NT2/D1 (cell line): ENCODE results near the gene COL5A2.

Experiments used
- DNase-seq: peaks from one replicate; pipeline ENCODE4 v3.0.0-alpha.2; 2011; ENCODE audit warnings: low read depth, low spot score
- H3K27me3 ChIP-seq: 2 replicates; pipeline ENCODE4 v1.6.0; 2011; ENCODE audit warnings: mild to moderate bottlenecking; ENCODE audit not compliant: insufficient read length, insufficient read depth
- H3K36me3 ChIP-seq: 2 replicates; pipeline ENCODE4 v1.6.1; 2011; ENCODE audit warnings: mild to moderate bottlenecking, low read length, mixed read lengths; ENCODE audit not compliant: insufficient read depth, insufficient read length
- H3K4me1 ChIP-seq: 2 replicates; pipeline ENCODE4 v1.5.1; 2011; ENCODE audit not compliant: insufficient read depth, insufficient read length
- H3K4me3 ChIP-seq: 2 replicates; pipeline ENCODE4 v1.5.1; 2011; ENCODE audit warnings: low read depth; ENCODE audit not compliant: insufficient read length
- H3K9ac ChIP-seq: 2 replicates; pipeline ENCODE4 v1.6.0; 2011; ENCODE audit warnings: low read depth; ENCODE audit not compliant: insufficient read length
- H3K9me3 ChIP-seq: 2 replicates; pipeline ENCODE4 v1.5.1; 2011; ENCODE audit warnings: mild to moderate bottlenecking, low read length; ENCODE audit not compliant: insufficient read depth
- SUZ12 ChIP-seq: IDR thresholded peaks from 2 replicates; pipeline ENCODE4 v1.6.1; 2011; ENCODE audit not compliant: insufficient read length, insufficient read depth; ENCODE audit errors: extremely low read depth
- YY1 ChIP-seq: IDR thresholded peaks from 2 replicates; pipeline ENCODE4 v1.6.1; 2011; ENCODE audit not compliant: insufficient read length, insufficient read depth
- ZNF274 ChIP-seq: IDR thresholded peaks from 2 replicates; pipeline ENCODE4 v1.6.1; 2011; ENCODE audit warnings: mild to moderate bottlenecking, low read depth, low read length

COL5A2 gene

DNA sequence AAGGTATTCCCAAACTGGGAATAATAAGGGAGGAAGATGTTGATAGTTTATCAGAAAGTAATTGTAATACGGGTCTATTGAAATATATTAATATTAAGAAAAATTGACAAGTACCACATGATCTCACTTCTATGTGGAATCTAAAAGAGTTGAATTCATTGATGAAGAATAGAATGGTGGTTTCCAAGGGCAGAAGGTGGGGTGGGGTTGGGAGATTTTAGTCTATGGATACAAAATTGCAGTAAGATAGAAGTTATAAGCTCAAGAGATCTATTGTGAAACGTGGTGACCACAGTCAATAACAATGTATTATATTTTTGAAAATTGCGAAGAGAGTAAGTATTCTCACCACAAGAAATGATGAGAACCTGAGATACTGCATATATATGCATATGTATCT, 166.5 kb downstream of the COL5A2 start:
- DNase-seq = no peak
- no peaks in the 10 kb centered on the region for H3K36me3 ChIP-seq
- H3K27me3 ChIP-seq = no peaks in the 10 kb centered on the region
- no peaks in the 10 kb centered on the region for H3K4me1 ChIP-seq
- no peak overlapping the region for H3K4me3 ChIP-seq
- H3K9ac ChIP-seq = no peak overlapping the region
- no peak for TF ChIP-seq SUZ12
- TF ChIP-seq YY1 = no peak
- TF ChIP-seq ZNF274 = no peak
- H3K9me3 ChIP-seq = no peaks in the 10 kb centered on the region

DNA sequence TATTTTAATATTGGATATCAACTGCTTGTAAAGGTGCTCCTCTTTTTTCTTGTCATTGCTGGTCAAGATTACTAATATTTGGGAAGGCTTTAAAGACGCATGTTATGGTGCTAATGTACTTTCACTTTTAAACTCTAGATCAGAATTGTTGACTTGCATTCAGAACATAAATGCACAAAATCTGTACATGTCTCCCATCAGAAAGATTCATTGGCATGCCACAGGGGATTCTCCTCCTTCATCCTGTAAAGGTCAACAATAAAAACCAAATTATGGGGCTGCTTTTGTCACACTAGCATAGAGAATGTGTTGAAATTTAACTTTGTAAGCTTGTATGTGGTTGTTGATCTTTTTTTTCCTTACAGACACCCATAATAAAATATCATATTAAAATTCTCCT, 167.2 kb downstream of the COL5A2 start:
- Histone ChIP-seq H3K4me1 (no peaks in the 10 kb centered on the region), H3K4me3 (no peak overlapping the region), H3K9me3 (no peaks in the 10 kb centered on the region), H3K9ac (no peak overlapping the region), H3K27me3 (no peaks in the 10 kb centered on the region), H3K36me3 (no peaks in the 10 kb centered on the region)
- no peak for DNase-seq
- TF ChIP-seq YY1 (no peak), SUZ12 (no peak), ZNF274 (no peak)

DNA sequence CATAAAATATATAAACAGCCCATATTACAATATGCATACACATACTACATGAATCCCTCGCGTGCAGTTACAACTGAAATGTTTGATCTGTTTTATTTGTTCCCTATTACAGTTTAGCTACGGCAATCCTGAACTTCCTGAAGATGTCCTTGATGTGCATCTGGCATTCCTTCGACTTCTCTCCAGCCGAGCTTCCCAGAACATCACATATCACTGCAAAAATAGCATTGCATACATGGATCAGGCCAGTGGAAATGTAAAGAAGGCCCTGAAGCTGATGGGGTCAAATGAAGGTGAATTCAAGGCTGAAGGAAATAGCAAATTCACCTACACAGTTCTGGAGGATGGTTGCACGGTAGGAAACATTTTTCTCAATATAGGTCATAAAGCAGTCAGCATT, 169.0 kb downstream of the COL5A2 start:
- no peaks in the 10 kb centered on the region for H3K36me3 ChIP-seq
- TF ChIP-seq ZNF274 = no peak
- no peak for TF ChIP-seq YY1
- no peak for TF ChIP-seq SUZ12
- H3K4me3 ChIP-seq = no peak overlapping the region
- no peaks in the 10 kb centered on the region for H3K9me3 ChIP-seq
- no peaks in the 10 kb centered on the region for H3K27me3 ChIP-seq
- H3K9ac ChIP-seq = no peak overlapping the region
- DNase-seq = no peak
- H3K4me1 ChIP-seq = no peaks in the 10 kb centered on the region

DNA sequence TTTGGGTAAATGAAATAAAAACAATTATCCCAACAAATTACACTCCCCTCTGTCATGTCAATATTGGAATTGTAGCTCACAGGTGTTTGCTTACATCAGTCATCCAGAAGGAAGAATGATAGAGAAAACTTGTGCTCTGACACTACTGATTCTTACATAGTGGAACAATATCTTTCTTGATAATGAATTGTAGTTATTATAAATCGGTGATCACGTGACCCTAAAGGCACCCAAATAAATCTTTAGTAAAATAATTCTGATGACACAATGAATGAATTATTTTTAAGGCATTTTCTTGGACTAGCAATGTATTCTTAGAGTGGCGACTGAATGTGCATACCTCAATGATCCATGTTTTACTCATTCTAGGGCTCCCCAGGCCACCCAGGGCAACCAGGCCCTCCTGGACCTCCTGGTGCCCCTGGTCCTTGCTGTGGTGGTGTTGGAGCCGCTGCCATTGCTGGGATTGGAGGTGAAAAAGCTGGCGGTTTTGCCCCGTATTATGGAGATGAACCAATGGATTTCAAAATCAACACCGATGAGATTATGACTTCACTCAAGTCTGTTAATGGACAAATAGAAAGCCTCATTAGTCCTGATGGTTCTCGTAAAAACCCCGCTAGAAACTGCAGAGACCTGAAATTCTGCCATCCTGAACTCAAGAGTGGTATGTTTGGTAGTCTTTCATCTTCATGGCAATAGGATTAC, 170.9 kb downstream of the COL5A2 start:
- H3K4me1 ChIP-seq = no peaks in the 10 kb centered on the region
- H3K27me3 ChIP-seq = no peaks in the 10 kb centered on the region
- no peaks in the 10 kb centered on the region for H3K9me3 ChIP-seq
- H3K4me3 ChIP-seq = no peak overlapping the region
- no peak for DNase-seq
- TF ChIP-seq ZNF274 = no peak
- no peak for TF ChIP-seq YY1
- TF ChIP-seq SUZ12 = no peak
- no peaks in the 10 kb centered on the region for H3K36me3 ChIP-seq
- H3K9ac ChIP-seq = no peak overlapping the region

DNA sequence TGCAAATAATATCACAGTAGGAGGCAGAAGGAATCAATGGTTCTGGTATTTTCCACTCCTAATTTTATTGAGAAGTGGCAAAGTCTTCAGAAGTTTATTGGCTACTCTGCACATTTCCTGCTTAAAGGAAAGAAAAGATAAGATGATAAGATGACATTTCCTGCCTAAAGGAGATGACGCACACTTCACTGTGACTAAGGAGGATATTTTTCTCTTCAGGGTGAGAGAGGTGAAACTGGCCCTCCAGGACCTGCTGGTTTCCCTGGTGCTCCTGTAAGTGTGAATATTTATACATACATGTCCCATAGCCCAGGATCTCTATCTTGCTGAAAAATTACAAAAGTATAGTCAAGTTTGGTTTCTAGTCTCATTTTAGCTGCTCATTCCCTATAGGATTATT, 177.5 kb downstream of the COL5A2 start:
- no peaks in the 10 kb centered on the region for H3K36me3 ChIP-seq
- no peak for DNase-seq
- TF ChIP-seq SUZ12 = no peak
- no peak for TF ChIP-seq ZNF274
- no peak for TF ChIP-seq YY1

DNA sequence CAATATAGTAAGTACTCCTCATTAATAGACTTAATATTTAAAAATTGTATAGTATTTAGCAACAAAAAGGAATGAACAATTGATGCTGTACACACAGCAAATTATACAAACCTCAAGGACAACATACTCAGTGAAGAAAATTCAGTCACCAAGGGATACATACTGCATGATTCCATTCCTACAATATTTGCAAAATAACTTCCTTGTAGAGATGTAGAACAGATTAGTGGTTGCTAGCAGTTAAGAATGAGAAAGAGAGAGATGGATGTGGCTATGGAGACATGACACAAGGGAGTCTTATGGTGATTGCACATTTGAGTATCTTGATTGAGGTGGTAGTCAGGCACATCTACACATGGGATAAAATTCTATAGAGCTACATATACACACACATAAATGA, 179.3 kb downstream of the COL5A2 start:
- TF ChIP-seq ZNF274 (no peak), SUZ12 (no peak), YY1 (no peak)
- DNase-seq = no peak
- Histone ChIP-seq H3K4me1 (no peaks in the 10 kb centered on the region), H3K9ac (no peak overlapping the region), H3K4me3 (no peak overlapping the region), H3K9me3 (no peaks in the 10 kb centered on the region), H3K27me3 (no peaks in the 10 kb centered on the region), H3K36me3 (no peaks in the 10 kb centered on the region)

More for the DNA sequence above, 177.5 kb downstream of the COL5A2 start:
- no peak overlapping the region for H3K9ac ChIP-seq
- no peak overlapping the region for H3K4me3 ChIP-seq
- H3K27me3 ChIP-seq = no peaks in the 10 kb centered on the region
- H3K9me3 ChIP-seq = no peaks in the 10 kb centered on the region
- H3K4me1 ChIP-seq = no peaks in the 10 kb centered on the region

DNA sequence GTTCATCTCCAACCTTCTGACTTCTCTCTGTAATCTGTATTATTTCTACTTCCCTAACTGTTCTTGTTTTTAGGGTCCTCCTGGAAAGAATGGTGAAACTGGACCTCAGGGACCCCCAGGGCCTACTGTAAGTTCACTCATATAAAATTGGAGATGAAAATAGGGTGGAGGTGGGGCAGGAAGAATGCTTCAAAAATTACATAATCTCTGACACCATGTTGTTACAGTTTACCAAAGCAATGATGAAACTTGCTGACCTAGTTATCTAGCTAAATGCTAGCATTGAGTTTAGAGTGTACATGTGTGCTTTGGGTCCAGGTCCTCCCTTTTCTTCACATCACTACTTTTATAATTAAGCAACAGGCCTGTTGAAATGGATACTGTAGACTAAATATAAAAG, 182.3 kb downstream of the COL5A2 start:
- Histone ChIP-seq H3K36me3 (no peaks in the 10 kb centered on the region), H3K4me3 (no peak overlapping the region), H3K27me3 (no peaks in the 10 kb centered on the region), H3K9ac (no peak overlapping the region), H3K4me1 (no peaks in the 10 kb centered on the region), H3K9me3 (no peaks in the 10 kb centered on the region)
- no peak for DNase-seq
- TF ChIP-seq ZNF274 (no peak), SUZ12 (no peak), YY1 (no peak)
